HL-60 (cell line): Measurements from ENCODE around the gene ADGRL3.

Experiments
- POLR2AphosphoS5 ChIP-seq: IDR thresholded peaks from 2 replicates; pipeline ENCODE4 v1.6.1; 2012; ENCODE audit warnings: low read depth
- SPI1 ChIP-seq: IDR thresholded peaks from 2 replicates; pipeline ENCODE4 v1.6.1; 2012; ENCODE audit warnings: low read depth, mild to moderate bottlenecking, borderline replicate concordance
- TF ChIP-seq, protein P1 (sequence below): IDR thresholded peaks from one replicate; pipeline ENCODE4 v1.5.1; 2011; ENCODE audit warnings: low read length, control low read depth, inconsistent platforms; ENCODE audit not compliant: insufficient read depth

DNA sequence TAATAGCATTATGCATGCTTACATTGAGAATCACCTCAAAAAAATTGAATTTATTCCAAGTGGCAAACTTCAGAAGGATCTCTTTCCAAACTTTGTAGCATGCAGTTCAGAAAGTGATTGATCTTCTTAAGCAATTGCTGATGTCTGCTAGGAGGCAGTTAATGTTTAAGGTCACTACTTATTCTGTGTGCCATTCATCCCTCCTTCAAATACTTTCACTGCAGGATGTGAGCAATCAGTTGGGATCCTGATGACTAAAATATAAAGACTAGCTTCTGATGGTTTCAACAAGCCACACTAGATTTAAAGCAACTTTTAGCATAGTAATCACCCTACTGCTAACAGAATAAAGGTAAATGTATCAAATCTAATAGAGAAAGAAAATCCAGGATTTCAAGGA, 414.1 kb downstream of the ADGRL3 start:
- TF ChIP-seq, protein P1, sequence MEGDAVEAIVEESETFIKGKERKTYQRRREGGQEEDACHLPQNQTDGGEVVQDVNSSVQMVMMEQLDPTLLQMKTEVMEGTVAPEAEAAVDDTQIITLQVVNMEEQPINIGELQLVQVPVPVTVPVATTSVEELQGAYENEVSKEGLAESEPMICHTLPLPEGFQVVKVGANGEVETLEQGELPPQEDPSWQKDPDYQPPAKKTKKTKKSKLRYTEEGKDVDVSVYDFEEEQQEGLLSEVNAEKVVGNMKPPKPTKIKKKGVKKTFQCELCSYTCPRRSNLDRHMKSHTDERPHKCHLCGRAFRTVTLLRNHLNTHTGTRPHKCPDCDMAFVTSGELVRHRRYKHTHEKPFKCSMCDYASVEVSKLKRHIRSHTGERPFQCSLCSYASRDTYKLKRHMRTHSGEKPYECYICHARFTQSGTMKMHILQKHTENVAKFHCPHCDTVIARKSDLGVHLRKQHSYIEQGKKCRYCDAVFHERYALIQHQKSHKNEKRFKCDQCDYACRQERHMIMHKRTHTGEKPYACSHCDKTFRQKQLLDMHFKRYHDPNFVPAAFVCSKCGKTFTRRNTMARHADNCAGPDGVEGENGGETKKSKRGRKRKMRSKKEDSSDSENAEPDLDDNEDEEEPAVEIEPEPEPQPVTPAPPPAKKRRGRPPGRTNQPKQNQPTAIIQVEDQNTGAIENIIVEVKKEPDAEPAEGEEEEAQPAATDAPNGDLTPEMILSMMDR: no peak
- TF ChIP-seq POLR2AphosphoS5 (no peak), SPI1 (no peak)
